Astrocyte (in vitro differentiated cells and primary cell): ENCODE measurements around the gene OGT. TPM values are rescaled to one million over a fixed set of nuclear protein-coding genes. Genes with fewer than 3 reads are reported as not detected.
A peak's percentile ranks its signal among the peaks of the same experiment; 100 is the strongest.

ENCODE experiments used
- DNase-seq: peaks from one replicate; pipeline ENCODE4 v3.0.0-alpha.2; 2010; ENCODE audit warnings: low read depth
- FAIRE-seq: peaks from 2 replicates; lab custom pipeline; 2011; peaks lifted over from hg19 to GRCh38; lab: Jason Lieb, UNC
- H2AFZ ChIP-seq: 2 replicates; pipeline ENCODE4 v1.6.0; 2012; ENCODE audit warnings: low read depth, low read length, inconsistent platforms
- H3K27ac ChIP-seq: 2 replicates; pipeline ENCODE4 v1.5.1; 2011; ENCODE audit warnings: low read depth, low read length, inconsistent platforms
- H3K27me3 ChIP-seq: 2 replicates; pipeline ENCODE4 v1.6.0; 2011; ENCODE audit warnings: low read length, inconsistent platforms; ENCODE audit not compliant: insufficient read depth
- H3K36me3 ChIP-seq: 2 replicates; pipeline ENCODE4 v1.5.1; 2011; ENCODE audit warnings: low read length, inconsistent platforms; ENCODE audit not compliant: insufficient read depth
- H3K4me1 ChIP-seq: 2 replicates; pipeline ENCODE4 v1.5.1; 2011; ENCODE audit warnings: low read length, inconsistent platforms; ENCODE audit not compliant: insufficient read depth
- H3K4me2 ChIP-seq: 2 replicates; pipeline ENCODE4 v1.6.0; 2012; ENCODE audit warnings: low read length, inconsistent platforms
- H3K4me3 ChIP-seq: 2 replicates; pipeline ENCODE4 v1.5.1; 2011; ENCODE audit warnings: low read depth, mild to moderate bottlenecking, low read length, inconsistent platforms; ENCODE audit not compliant: insufficient read depth
- H3K79me2 ChIP-seq: 2 replicates; pipeline ENCODE4 v1.6.0; 2012; ENCODE audit warnings: mild to moderate bottlenecking, low read length, inconsistent platforms; ENCODE audit not compliant: insufficient read depth
- H3K9ac ChIP-seq: 2 replicates; pipeline ENCODE4 v1.6.0; 2012; ENCODE audit warnings: mild to moderate bottlenecking, low read length, inconsistent platforms
- H3K9me3 ChIP-seq: 2 replicates; pipeline ENCODE4 v1.5.1; 2012; ENCODE audit warnings: low read depth, mild to moderate bottlenecking, low read length, inconsistent platforms; ENCODE audit not compliant: insufficient read depth
- H4K20me1 ChIP-seq: 2 replicates; pipeline ENCODE4 v1.6.0; 2012; ENCODE audit warnings: low read length, inconsistent platforms; ENCODE audit not compliant: insufficient read depth
- H3K27ac Mint-ChIP-seq: one replicate; pipeline ENCODE4 v1.8.0; 2021; ENCODE audit warnings: mild to moderate bottlenecking, mixed read lengths; ENCODE audit not compliant: unreplicated experiment
- H3K27me3 Mint-ChIP-seq: one replicate; pipeline ENCODE4 v1.8.0; 2021; ENCODE audit warnings: low read depth, mixed read lengths; ENCODE audit not compliant: unreplicated experiment
- H3K36me3 Mint-ChIP-seq: one replicate; pipeline ENCODE4 v1.8.0; 2021; ENCODE audit warnings: low read depth, mixed read lengths; ENCODE audit not compliant: unreplicated experiment
- H3K4me1 Mint-ChIP-seq: one replicate; pipeline ENCODE4 v1.8.0; 2021; ENCODE audit warnings: low read depth, mixed read lengths; ENCODE audit not compliant: unreplicated experiment
- H3K4me3 Mint-ChIP-seq: one replicate; pipeline ENCODE4 v1.8.0; 2021; ENCODE audit warnings: mild to moderate bottlenecking, moderate library complexity, mixed read lengths; ENCODE audit not compliant: unreplicated experiment
- H3K9me3 Mint-ChIP-seq: one replicate; pipeline ENCODE4 v1.8.0; 2021; ENCODE audit warnings: mild to moderate bottlenecking, mixed read lengths; ENCODE audit not compliant: unreplicated experiment
- EZH2 ChIP-seq: IDR thresholded peaks from 2 replicates; pipeline ENCODE4 v1.6.1; 2012; ENCODE audit warnings: mild to moderate bottlenecking, low read length, inconsistent platforms; ENCODE audit not compliant: insufficient read depth
- total RNA-seq: library from RNA; stranded (reverse); gene quantifications from 2 replicates; pipeline ENCODE4 v1.2.1, GENCODE V29; 2021
- TF ChIP-seq, protein P1 (sequence below): IDR thresholded peaks from 2 replicates; pipeline ENCODE4 v1.5.1; 2011; ENCODE audit warnings: low read depth, mild to moderate bottlenecking, inconsistent platforms, low read length, moderate library complexity; ENCODE audit not compliant: insufficient read depth

Gene OGT
- total RNA-seq, 1 donor from 2014 or later, result 139 TPM

DNA sequence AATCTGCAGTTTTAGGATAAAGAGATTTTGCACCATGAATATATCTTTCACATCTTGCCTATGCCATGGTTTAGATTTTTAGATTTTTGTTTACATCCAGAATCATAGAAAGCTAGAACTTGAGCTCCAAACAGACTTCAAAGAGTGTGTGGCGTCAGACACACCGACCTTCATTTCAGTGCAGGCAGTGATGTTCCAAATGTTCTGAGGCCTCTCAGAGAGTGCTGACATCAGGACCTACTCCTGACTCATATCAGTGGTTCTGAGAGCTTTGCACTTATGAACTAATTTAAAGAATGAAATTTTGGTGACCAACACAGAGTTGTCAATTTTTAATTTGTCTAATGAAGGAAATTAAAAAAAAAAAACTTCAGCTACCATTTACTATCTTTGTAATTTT is 67.1 kb downstream of the OGT start:
- Histone ChIP-seq H3K4me1 (no peaks in the 10 kb centered on the region), H3K27ac (no peak overlapping the region), H3K4me2 (no peak overlapping the region), H3K9ac (no peak overlapping the region), H3K9me3 (no peaks in the 10 kb centered on the region), H3K27me3 (no peaks in the 10 kb centered on the region), H3K79me2 (no peaks in the 10 kb centered on the region), H3K4me3 (no peak overlapping the region), H3K36me3 (peaks cover 15% of the 10 kb centered on the region), H2AFZ (no peak overlapping the region), H4K20me1 (peaks cover 7% of the 10 kb centered on the region)
- no peak for FAIRE-seq
- Mint-ChIP-seq H3K9me3 (peaks cover 12% of the 10 kb centered on the region), H3K27me3 (no peaks in the 10 kb centered on the region), H3K27ac (no peak overlapping the region), H3K4me1 (no peaks in the 10 kb centered on the region), H3K36me3 (peaks cover 37% of the 10 kb centered on the region), H3K4me3 (no peak overlapping the region)
- TF ChIP-seq, protein P1, sequence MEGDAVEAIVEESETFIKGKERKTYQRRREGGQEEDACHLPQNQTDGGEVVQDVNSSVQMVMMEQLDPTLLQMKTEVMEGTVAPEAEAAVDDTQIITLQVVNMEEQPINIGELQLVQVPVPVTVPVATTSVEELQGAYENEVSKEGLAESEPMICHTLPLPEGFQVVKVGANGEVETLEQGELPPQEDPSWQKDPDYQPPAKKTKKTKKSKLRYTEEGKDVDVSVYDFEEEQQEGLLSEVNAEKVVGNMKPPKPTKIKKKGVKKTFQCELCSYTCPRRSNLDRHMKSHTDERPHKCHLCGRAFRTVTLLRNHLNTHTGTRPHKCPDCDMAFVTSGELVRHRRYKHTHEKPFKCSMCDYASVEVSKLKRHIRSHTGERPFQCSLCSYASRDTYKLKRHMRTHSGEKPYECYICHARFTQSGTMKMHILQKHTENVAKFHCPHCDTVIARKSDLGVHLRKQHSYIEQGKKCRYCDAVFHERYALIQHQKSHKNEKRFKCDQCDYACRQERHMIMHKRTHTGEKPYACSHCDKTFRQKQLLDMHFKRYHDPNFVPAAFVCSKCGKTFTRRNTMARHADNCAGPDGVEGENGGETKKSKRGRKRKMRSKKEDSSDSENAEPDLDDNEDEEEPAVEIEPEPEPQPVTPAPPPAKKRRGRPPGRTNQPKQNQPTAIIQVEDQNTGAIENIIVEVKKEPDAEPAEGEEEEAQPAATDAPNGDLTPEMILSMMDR, result no peak
- no peak for TF ChIP-seq EZH2
- DNase-seq, result no peak

DNA sequence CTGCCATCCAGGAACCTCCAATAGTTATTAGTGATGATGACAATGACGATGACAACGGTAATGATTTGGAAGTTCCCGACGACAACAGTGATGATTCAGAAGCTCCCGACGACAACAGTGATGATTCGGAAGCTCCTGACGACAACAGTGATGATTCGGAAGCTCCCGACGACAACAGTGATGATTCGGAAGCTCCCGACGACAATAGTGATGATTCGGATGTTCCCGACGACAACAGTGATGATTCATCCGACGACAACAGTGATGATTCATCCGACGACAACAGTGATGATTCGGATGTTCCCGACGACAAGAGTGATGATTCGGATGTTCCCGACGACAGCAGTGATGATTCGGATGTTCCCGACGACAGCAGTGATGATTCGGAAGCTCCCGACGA is 70.7 kb downstream of the OGT start:
- no peak overlapping the region for H3K9ac ChIP-seq
- FAIRE-seq, result peak; percentile 87
- no peak for DNase-seq
- no peak overlapping the region for H3K27ac ChIP-seq
- H3K4me1 ChIP-seq, result no peaks in the 10 kb centered on the region
- H3K36me3 ChIP-seq, result peaks cover 17% of the 10 kb centered on the region
- no peaks in the 10 kb centered on the region for H3K4me1 Mint-ChIP-seq
- H3K4me2 ChIP-seq, result no peak overlapping the region
- peaks cover 48% of the 10 kb centered on the region for H3K36me3 Mint-ChIP-seq
- no peaks in the 10 kb centered on the region for H3K79me2 ChIP-seq
- TF ChIP-seq, protein P1, result no peak
- TF ChIP-seq EZH2, result no peak
- H3K4me3 Mint-ChIP-seq, result no peak overlapping the region
- H3K9me3 ChIP-seq, result no peaks in the 10 kb centered on the region
- H3K27ac Mint-ChIP-seq, result peak overlapping the region; percentile 49
- peaks cover 12% of the 10 kb centered on the region for H3K9me3 Mint-ChIP-seq
- H3K4me3 ChIP-seq, result no peak overlapping the region
- peaks cover 21% of the 10 kb centered on the region for H4K20me1 ChIP-seq
- no peak overlapping the region for H2AFZ ChIP-seq
- no peaks in the 10 kb centered on the region for H3K27me3 Mint-ChIP-seq
- H3K27me3 ChIP-seq, result no peaks in the 10 kb centered on the region

DNA sequence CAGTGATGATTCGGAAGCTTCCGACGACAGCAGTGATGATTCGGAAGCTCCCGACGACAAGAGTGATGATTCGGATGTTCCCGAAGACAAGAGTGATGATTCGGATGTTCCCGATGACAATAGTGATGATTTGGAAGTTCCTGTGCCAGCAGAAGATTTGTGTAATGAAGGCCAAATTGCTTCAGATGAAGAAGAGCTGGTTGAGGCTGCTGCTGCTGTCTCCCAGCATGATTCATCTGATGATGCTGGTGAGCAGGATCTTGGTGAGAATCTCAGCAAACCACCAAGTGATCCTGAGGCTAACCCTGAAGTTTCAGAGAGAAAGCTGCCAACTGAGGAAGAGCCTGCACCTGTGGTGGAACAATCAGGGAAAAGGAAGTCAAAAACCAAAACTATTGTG is 71.2 kb downstream of the OGT start:
- H3K4me3 Mint-ChIP-seq, result no peak overlapping the region
- Histone ChIP-seq H3K4me1 (no peaks in the 10 kb centered on the region), H3K9ac (no peak overlapping the region), H3K27me3 (no peaks in the 10 kb centered on the region), H3K4me3 (no peak overlapping the region), H3K79me2 (no peaks in the 10 kb centered on the region), H4K20me1 (peaks cover 21% of the 10 kb centered on the region), H3K36me3 (peaks cover 17% of the 10 kb centered on the region), H3K27ac (no peak overlapping the region), H3K9me3 (no peaks in the 10 kb centered on the region), H2AFZ (no peak overlapping the region), H3K4me2 (no peak overlapping the region)
- FAIRE-seq (no peak), DNase-seq (peak; percentile 5)
- TF ChIP-seq, protein P1, result no peak
- no peak for TF ChIP-seq EZH2
- H3K36me3 Mint-ChIP-seq, result peaks cover 52% of the 10 kb centered on the region
- peak overlapping the region; percentile 49 for H3K27ac Mint-ChIP-seq
- no peaks in the 10 kb centered on the region for H3K4me1 Mint-ChIP-seq
- H3K9me3 Mint-ChIP-seq, result peaks cover 12% of the 10 kb centered on the region
- no peaks in the 10 kb centered on the region for H3K27me3 Mint-ChIP-seq
